Measurements from ENCODE around the gene GINS2.

DNA sequence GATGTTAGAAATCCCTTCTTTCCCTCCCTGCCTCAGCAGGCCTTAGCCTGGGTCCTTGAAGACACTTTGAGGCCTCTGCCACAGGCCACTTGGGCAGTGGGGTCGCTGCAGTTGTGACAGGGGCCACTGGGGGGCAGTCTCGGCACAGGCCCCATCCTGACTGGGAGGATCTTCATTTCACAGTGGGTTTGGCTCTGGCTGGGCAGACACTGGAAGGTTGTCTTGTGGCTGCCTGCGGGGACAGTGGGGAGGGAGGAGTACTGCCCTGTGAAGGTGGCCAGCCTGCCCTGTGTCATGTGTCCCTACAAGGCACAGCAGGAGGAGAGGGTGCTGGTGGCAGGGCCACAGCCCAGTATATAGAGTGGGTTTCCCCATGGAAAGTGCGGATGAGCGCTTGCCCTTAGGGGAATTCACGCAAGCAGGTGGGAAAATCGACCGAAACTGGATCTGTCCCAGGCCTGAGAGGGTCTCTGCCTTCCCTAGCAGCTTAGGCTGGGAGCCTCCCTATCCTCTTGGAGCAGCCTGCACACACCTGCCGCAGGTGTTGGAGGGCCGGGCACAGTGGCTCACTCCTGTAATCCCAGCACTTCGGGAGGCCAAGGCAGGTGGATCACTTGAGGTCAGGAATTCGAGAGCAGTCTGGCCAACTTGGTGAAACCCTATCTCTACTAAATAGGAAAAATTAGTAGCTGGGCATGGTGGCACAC lies 28.8 kb downstream of the GINS2 start:
- TF ChIP-seq, protein P1, sequence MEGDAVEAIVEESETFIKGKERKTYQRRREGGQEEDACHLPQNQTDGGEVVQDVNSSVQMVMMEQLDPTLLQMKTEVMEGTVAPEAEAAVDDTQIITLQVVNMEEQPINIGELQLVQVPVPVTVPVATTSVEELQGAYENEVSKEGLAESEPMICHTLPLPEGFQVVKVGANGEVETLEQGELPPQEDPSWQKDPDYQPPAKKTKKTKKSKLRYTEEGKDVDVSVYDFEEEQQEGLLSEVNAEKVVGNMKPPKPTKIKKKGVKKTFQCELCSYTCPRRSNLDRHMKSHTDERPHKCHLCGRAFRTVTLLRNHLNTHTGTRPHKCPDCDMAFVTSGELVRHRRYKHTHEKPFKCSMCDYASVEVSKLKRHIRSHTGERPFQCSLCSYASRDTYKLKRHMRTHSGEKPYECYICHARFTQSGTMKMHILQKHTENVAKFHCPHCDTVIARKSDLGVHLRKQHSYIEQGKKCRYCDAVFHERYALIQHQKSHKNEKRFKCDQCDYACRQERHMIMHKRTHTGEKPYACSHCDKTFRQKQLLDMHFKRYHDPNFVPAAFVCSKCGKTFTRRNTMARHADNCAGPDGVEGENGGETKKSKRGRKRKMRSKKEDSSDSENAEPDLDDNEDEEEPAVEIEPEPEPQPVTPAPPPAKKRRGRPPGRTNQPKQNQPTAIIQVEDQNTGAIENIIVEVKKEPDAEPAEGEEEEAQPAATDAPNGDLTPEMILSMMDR (IDR thresholded peaks at IDR 0.05), result peak; percentile 86 to 97 (median 90)
- no peak for TF ChIP-seq POLR2A (IDR thresholded peaks at IDR 0.05)
